ENCODE data around the gene NPR2. TPM values are rescaled to one million over a fixed set of nuclear protein-coding genes. Genes with fewer than 3 reads are reported as not detected.

The NPR2 gene
- total RNA-seq, 2 experiments from 2014 or later: 4.7 to 8.9 TPM

DNA sequence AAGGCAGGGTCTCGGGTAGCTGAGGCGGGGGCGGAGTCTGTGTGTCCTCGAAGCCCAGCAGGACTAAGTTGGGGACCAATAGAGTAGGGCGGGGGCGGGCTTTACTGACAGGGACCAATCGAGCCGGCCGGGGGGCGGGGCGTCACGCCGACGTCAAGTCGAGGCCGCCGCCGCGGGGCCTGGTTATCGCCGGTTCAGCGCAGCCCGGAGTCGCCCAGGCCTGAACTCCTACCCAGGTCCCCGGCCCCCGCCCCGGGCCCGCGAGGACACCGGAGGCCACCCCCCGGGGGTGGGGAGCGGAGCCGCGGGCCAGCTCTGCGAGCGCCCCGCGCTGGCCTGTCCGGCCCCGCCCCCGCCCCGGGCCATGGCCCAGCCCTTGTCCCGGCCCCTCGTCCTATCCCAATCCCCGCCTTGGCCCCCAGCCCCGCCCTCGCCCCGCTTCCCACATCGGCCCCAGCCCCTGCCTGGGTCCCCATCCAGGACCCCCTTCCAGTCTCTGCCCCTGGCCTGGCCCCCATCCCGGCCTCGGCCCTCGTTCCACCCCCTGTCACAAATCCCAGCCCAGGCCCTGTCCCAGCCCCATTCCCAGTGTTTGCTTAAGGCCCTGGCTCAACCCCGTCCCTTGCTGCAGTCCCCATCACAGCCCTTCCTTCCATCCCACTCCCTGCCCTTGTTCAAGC is 37.8 kb downstream of the NPR2 start, which contains the start of gene TMEM8B:
Gene TMEM8B, plus strand, starts transcription at position 145 of the 680 bp plus-strand sequence. Its CDS starts 220 bp downstream, at position 365.
- Mint-ChIP-seq H3K9me3 (no peaks in the 10 kb centered on the region), H3K36me3 (no peaks in the 10 kb centered on the region), H3K4me1 (peaks cover 20% of the 10 kb centered on the region)

GRCh38 chr9:35829764-35830096 is 38.3 kb downstream of the NPR2 start:
- Mint-ChIP-seq H3K4me3 (peak overlapping the region; percentile 81), H3K4me1 (peaks cover 20% of the 10 kb centered on the region), H3K9me3 (no peaks in the 10 kb centered on the region), H3K27me3 (no peaks in the 10 kb centered on the region), H3K36me3 (no peaks in the 10 kb centered on the region), H3K27ac (peak overlapping the region; percentile 49)
- no peak for DNase-seq

More for the DNA sequence above, 37.8 kb downstream of the NPR2 start, which contains the start of gene TMEM8B:
- Mint-ChIP-seq H3K27ac (peak within 1 kb of the TSS; percentile 74), H3K4me3 (peak within 1 kb of the TSS; percentile 95), H3K27me3 (no peaks in the 10 kb centered on the region)
- peak; percentile 91 for DNase-seq

GRCh38 chr9:35831040-35831439 is 39.6 kb downstream of the NPR2 start:
- H3K27ac Mint-ChIP-seq: no peak overlapping the region
- H3K4me1 Mint-ChIP-seq: peaks cover 18% of the 10 kb centered on the region
- DNase-seq: no peak
- no peaks in the 10 kb centered on the region for H3K9me3 Mint-ChIP-seq
- no peak overlapping the region for H3K4me3 Mint-ChIP-seq
- no peaks in the 10 kb centered on the region for H3K36me3 Mint-ChIP-seq
- no peaks in the 10 kb centered on the region for H3K27me3 Mint-ChIP-seq

- peaks cover 15% of the 10 kb centered on the region for H3K4me1 Mint-ChIP-seq
- no peak for DNase-seq
- H3K36me3 Mint-ChIP-seq: no peaks in the 10 kb centered on the region
- H3K27ac Mint-ChIP-seq: no peak overlapping the region
- no peak overlapping the region for H3K4me3 Mint-ChIP-seq
- H3K9me3 Mint-ChIP-seq: no peaks in the 10 kb centered on the region
- H3K27me3 Mint-ChIP-seq: no peaks in the 10 kb centered on the region
Observed at GRCh38 chr9:35832814-35833213, 41.4 kb downstream of the NPR2 start.

- Mint-ChIP-seq H3K9me3 (no peaks in the 10 kb centered on the region), H3K36me3 (no peaks in the 10 kb centered on the region), H3K27ac (no peak overlapping the region), H3K4me1 (peaks cover 6% of the 10 kb centered on the region), H3K27me3 (no peaks in the 10 kb centered on the region), H3K4me3 (no peak overlapping the region)
- no peak for DNase-seq
Observed at GRCh38 chr9:35834260-35835215, 43.1 kb downstream of the NPR2 start.

DNA sequence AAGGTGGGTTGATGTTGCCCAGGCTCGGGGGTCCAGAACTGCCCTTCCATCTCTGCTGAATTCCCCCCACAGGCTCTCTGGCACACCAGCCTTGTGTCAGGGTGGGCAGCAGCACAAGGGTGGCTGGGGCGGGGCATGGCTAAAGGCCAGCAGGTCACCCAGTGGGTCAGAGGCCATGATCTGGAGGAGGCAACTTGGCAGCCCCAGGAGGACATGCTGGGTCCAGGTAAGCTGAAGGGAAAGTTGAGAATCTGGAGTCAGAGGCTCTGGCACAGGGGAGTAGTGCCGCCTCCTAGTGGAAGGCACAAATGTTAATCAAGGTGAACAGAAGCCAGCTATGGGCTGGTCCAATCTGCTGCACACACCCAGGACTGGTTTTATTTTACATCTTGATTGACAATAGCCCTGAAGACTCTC is 43.8 kb downstream of the NPR2 start:
- Mint-ChIP-seq H3K27me3 (no peaks in the 10 kb centered on the region), H3K9me3 (no peaks in the 10 kb centered on the region), H3K36me3 (no peaks in the 10 kb centered on the region), H3K27ac (no peak overlapping the region), H3K4me3 (no peak overlapping the region), H3K4me1 (peaks cover 2% of the 10 kb centered on the region)
- DNase-seq: no peak

DNA sequence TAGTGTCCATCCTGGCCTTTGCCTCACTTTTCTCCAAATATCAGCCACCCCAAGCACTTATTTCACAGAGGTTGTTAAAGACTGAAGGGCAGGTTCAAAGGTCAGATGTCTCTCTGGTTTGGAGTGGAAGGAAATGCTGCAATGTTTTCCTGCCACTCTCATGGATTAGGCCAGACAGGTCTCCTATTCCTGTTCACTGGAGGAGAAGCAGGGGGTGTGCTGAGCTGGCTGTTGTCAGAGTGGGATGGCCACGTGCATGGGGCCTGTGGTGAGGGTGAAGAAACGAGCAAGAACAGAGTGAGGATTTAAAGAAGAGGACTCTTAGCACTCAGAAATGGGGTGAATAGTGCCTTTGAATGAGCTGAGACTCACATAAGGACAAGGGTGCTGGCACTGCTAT is 44.4 kb downstream of the NPR2 start:
- Mint-ChIP-seq H3K27ac (no peak overlapping the region), H3K27me3 (no peaks in the 10 kb centered on the region), H3K4me1 (peaks cover 2% of the 10 kb centered on the region), H3K9me3 (no peaks in the 10 kb centered on the region), H3K4me3 (no peak overlapping the region), H3K36me3 (no peaks in the 10 kb centered on the region)
- DNase-seq: no peak

GRCh38 chr9:35836595-35836994 is 45.2 kb downstream of the NPR2 start:
- DNase-seq: no peak
- Mint-ChIP-seq H3K27me3 (no peaks in the 10 kb centered on the region), H3K4me1 (no peaks in the 10 kb centered on the region), H3K27ac (no peak overlapping the region), H3K9me3 (no peaks in the 10 kb centered on the region), H3K4me3 (no peak overlapping the region), H3K36me3 (no peaks in the 10 kb centered on the region)

GRCh38 chr9:35839926-35840325 is 48.5 kb downstream of the NPR2 start:
- DNase-seq: no peak
- no peak overlapping the region for H3K4me3 Mint-ChIP-seq
- H3K36me3 Mint-ChIP-seq: no peaks in the 10 kb centered on the region
- peaks cover 7% of the 10 kb centered on the region for H3K4me1 Mint-ChIP-seq
- H3K27ac Mint-ChIP-seq: no peak overlapping the region
- no peaks in the 10 kb centered on the region for H3K9me3 Mint-ChIP-seq
- no peaks in the 10 kb centered on the region for H3K27me3 Mint-ChIP-seq

GRCh38 chr9:35840881-35841644 is 49.7 kb downstream of the NPR2 start:
- Mint-ChIP-seq H3K27ac (no peak overlapping the region), H3K27me3 (no peaks in the 10 kb centered on the region), H3K4me1 (peaks cover 18% of the 10 kb centered on the region), H3K9me3 (no peaks in the 10 kb centered on the region), H3K36me3 (no peaks in the 10 kb centered on the region), H3K4me3 (no peak overlapping the region)
- no peak for DNase-seq

- no peak overlapping the region for H3K4me3 Mint-ChIP-seq
- peaks cover 18% of the 10 kb centered on the region for H3K4me1 Mint-ChIP-seq
- no peak overlapping the region for H3K27ac Mint-ChIP-seq
- no peaks in the 10 kb centered on the region for H3K27me3 Mint-ChIP-seq
- no peaks in the 10 kb centered on the region for H3K36me3 Mint-ChIP-seq
- no peaks in the 10 kb centered on the region for H3K9me3 Mint-ChIP-seq
- DNase-seq: no peak
Observed at GRCh38 chr9:35841645-35841900, 50.2 kb downstream of the NPR2 start.

GRCh38 chr9:35842020-35842745 is 50.8 kb downstream of the NPR2 start:
- Mint-ChIP-seq H3K27ac (no peak overlapping the region), H3K27me3 (no peaks in the 10 kb centered on the region)

GRCh38 chr9:35842795-35843194 is 51.4 kb downstream of the NPR2 start:
- no peaks in the 10 kb centered on the region for H3K27me3 Mint-ChIP-seq

More at GRCh38 chr9:35842020-35842745, 50.8 kb downstream of the NPR2 start:
- Mint-ChIP-seq H3K4me1 (peaks cover 18% of the 10 kb centered on the region), H3K36me3 (no peaks in the 10 kb centered on the region), H3K4me3 (no peak overlapping the region), H3K9me3 (no peaks in the 10 kb centered on the region)
- DNase-seq: no peak

DNA sequence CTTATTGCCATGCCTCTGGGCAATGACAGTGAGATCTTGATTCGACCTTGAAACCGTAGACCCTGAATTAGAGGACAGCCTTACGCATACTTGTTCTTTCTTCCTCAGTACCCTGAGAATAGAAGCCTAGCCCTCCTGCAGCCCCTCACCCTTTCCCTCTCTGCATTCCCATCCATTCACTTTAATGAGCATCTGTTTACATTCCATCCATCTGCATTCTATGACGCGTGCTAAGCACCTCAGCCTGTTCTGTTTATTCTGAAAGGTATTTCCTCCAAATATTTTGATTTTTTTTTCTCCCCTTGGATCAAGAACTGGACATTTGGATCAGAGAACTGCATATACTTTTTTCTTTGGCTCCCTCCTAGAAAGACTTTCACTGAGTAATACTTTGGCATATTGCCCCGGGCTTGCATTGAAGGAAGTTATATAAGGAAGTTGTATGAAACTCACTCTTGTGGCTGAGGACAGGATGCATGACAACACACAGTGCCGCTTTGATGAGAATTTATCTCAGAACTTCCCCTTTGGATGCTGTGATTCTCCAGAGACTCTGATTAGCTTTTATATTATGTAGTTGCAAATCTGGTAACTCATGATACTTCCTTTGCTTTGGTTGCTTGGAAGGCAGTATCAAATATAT is 53.4 kb downstream of the NPR2 start:
- Mint-ChIP-seq H3K4me3 (no peak overlapping the region), H3K9me3 (no peaks in the 10 kb centered on the region), H3K36me3 (no peaks in the 10 kb centered on the region), H3K27ac (no peak overlapping the region), H3K4me1 (peaks cover 28% of the 10 kb centered on the region), H3K27me3 (no peaks in the 10 kb centered on the region)
- no peak for DNase-seq

More at GRCh38 chr9:35842795-35843194, 51.4 kb downstream of the NPR2 start:
- H3K36me3 Mint-ChIP-seq: no peaks in the 10 kb centered on the region
- DNase-seq: no peak
- peaks cover 21% of the 10 kb centered on the region for H3K4me1 Mint-ChIP-seq
- H3K9me3 Mint-ChIP-seq: no peaks in the 10 kb centered on the region
- no peak overlapping the region for H3K27ac Mint-ChIP-seq
- no peak overlapping the region for H3K4me3 Mint-ChIP-seq
